Activated CD4-positive, CD25-positive, alpha-beta regulatory T cell (primary cell): Measurements from ENCODE around the gene TADA1.
"Not testable (repeated sequence)": the region's sequence is repeated elsewhere in the genome, so short reads cannot be mapped to it uniquely, and the experiment has no call there.

ENCODE experiments used
- DNase-seq, 4 experiments: peaks; one replicate each; lab custom pipeline; 2025; lab: John Stamatoyannopoulos, UW

TADA1 gene

DNA sequence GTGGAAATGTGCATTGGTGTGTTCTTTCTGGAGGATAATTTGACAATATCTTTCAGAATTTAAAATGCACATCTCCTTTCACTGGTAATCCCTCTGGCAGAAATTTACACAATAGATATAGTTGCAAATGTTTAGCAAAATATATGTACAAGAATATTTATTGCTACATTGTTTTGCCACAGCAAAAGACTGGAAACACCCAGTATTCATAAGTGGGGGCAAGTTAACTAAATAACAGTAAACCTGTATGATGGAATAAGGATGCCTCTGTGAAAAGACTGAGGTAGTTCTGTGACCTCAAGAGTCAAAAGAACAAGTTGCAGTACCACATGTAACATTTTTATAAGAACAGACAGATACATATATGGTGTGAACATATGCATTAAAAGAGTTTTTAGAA, 13.7 kb upstream of the TADA1 start:
- no peak for DNase-seq

GRCh38 chr1:166888373-166889111, 12.5 kb upstream of the TADA1 start:
- no peak for DNase-seq

DNA sequence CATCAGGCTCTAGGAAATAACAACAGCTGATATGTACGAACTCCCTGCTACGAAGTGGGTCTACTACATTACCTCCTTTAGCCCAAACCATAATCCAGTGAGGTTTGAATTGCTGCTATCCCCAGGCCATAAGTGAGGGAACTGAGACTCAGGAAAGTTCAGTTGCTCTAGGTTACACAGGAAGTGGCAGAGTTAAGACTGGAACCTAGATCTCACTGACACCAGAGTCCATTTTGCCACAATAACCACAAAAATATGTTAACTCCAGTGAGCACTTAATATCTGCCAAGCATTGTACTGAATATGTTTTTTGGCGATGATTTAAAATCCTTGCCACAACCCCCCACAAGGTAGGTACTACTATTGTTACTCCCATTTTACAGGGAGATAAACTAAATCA, 8.9 kb upstream of the TADA1 start:
- DNase-seq, result no peak

- peak in 1 of 4 experiments; percentile 5 for DNase-seq
These were observed 8.1 kb upstream of the TADA1 start for GRCh38 chr1:166884040-166884642.

DNA sequence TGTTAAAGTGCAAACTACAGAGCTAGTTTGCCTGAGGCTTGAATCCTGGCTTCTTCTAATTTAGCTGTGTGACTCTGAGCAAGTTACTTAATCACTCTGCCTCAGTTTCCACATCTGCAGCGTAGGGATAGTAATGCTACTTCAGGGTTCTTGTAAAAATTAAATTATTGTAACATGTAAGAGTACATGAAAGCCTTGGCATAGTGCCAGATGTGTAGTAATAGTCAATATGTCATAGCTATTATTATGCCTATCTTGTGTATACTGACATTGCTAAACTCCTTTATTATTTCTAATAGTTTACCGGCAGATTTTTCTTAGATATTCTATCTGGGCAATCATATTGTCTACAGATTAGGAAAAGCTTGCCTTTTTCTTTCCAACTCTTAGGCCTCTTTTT, 6.8 kb upstream of the TADA1 start:
- no peak for DNase-seq

GRCh38 chr1:166878173-166878917, 2.3 kb upstream of the TADA1 start:
- not testable (repeated sequence) for DNase-seq

DNA sequence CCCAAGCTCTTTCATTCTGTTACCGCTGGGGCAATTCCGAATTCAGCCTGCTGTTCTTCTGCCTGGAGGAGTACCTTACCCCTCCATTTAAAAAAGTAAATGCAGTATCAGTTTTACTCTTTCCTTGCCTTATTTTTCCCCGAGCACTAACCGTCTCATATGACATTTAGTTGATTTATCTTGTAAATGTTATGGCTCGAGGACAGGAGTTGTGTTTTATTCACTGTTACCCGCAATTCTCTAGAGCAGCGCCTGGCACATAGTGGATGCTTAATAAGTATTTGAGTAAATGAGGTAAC, 425 bp upstream of the TADA1 start:
- no peak for DNase-seq

DNA sequence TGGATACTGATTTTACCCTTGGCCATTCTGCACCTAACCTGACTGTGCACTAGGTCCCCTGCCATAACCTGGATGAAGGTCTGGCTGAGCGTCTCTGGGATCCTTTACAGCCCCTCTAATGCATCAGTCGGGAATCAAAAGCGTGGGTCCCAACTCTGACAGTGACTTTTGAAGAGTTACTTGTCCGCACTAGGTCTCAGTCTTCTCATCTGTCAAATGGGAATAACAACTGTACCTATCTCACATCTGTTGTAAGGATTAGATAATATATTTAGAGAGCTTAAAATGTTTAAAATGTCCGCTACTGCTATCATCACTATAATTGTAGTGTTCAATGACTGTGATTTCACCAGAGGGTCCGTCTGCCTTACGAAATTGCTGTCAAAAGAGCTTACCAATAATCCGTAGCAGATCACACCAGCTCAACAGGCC, 746 bp downstream of the TADA1 start:
- DNase-seq, result no peak

DNA sequence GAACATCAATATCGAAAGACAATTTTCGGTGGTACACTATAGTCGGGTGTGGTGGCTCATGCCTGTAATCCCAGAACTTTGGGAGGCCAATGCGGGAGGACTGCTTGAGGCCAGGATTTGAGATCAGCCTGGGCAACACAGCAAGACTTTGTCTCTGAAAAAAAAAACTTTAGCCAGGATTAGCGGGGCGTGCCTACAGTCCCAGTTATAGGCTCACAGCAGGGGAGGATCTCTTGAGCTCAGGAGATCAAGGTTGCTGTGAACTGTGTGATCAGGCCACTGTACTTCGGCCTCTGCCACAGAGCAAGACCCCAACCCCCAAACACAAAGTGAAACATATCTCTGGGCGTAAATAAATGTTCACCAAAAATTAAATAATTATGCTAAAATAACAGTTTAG, 1.6 kb downstream of the TADA1 start:
- no peak for DNase-seq

DNA sequence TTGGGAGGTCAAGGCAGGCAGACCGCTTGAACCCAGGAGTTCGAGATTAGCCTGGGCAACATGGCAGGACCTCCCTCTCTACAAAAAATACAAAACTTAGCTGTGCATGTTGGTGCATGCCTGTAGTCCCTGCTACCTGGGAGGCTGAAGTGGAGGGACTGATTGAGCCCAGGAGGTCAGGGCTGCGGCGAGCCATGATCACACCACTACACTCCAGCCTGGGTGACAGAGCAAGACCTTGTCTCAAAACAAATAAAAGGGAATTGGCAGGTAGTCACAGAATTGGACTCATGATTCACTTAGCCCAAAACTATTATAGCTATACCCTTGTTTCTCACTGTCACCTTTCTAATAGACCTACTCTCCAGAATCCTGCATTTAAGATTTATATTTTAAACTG, 5.5 kb downstream of the TADA1 start:
- no peak for DNase-seq

GRCh38 chr1:166869318-166870099, 6.6 kb downstream of the TADA1 start:
- DNase-seq, result no peak

GRCh38 chr1:166868639-166869038, 7.4 kb downstream of the TADA1 start:
- DNase-seq, result no peak

GRCh38 chr1:166865926-166866325, 10.1 kb downstream of the TADA1 start:
- DNase-seq, result no peak

DNA sequence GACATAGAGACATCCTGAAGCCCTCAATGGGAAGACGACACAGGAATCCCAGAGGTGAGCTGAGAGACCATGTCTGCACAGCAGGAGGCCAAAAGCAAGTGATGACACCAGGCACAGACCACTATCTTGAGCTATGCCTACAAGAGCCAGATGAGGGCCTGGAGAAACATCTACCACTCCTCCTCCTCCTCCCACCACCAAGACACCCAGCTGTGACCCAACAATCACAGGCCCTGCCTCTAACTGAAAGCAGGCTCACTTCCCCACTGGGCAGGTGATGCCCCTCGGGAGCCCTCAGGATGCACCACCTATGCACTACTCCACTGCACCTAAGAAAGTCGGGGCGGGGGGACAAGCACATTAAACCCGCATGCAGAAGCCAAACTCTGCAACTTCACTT, 16.5 kb downstream of the TADA1 start:
- DNase-seq, result no peak

GRCh38 chr1:166858726-166859419, 17.2 kb downstream of the TADA1 start:
- DNase-seq, result no peak

- no peak for DNase-seq
These were observed 18.1 kb downstream of the TADA1 start for GRCh38 chr1:166857995-166858394.

GRCh38 chr1:166855558-166855957, 20.5 kb downstream of the TADA1 start:
- no peak for DNase-seq

- no peak for DNase-seq
These were observed 23.1 kb downstream of the TADA1 start for GRCh38 chr1:166852918-166853317.

- no peak for DNase-seq
These were observed 26.9 kb downstream of the TADA1 start for GRCh38 chr1:166849135-166849534.

- DNase-seq, result no peak
These were observed 27.9 kb downstream of the TADA1 start for GRCh38 chr1:166848193-166848592.

- no peak for DNase-seq
These were observed 31.3 kb downstream of the TADA1 start for GRCh38 chr1:166844791-166845190.
